GM21619 (cell line): ENCODE results near the gene NFXL1.

Experiments
- ATAC-seq: cut with Tn5 transposase; IDR thresholded peaks from one replicate; pipeline ENCODE4 v1.9.1; 2021; ENCODE audit not compliant: unreplicated experiment

NFXL1 gene

DNA sequence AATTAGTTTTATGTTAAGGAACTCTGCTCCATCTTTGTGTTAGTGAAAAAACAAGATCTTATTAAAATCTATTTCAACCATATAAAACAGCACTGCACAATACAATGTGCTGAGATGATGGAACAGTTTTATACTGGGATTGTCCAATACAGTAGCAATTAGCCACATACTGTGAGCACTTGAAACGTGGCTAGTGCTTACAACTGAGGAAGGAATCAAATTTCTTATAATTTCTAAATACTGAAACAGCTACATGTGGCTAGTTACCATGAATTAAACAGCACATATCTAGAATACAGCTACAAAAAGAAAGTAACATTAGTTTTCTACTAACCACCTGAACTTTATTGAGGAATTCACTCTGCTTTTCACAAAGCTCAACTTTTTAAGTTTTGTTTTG lies 14.7 kb downstream of the NFXL1 start:
- no peak for ATAC-seq

DNA sequence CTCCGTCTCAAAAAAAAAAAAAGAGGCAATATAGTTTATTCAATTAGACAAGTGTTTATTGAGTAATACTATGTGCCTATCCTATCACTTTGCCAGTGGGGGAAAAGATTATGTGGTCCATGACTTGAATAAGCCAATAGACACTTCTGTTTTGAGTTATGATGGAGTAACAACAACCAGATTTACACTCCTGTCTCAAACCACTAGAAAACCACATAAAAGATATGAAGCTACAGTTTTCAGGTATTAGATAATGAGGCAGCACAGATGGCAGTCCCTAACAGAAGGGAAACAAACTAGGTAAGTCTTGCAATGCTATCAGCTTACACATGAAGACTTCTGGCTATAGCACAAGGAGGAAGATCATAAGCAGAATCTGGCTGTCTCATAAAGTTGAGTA lies 22.5 kb downstream of the NFXL1 start:
- ATAC-seq = no peak

DNA sequence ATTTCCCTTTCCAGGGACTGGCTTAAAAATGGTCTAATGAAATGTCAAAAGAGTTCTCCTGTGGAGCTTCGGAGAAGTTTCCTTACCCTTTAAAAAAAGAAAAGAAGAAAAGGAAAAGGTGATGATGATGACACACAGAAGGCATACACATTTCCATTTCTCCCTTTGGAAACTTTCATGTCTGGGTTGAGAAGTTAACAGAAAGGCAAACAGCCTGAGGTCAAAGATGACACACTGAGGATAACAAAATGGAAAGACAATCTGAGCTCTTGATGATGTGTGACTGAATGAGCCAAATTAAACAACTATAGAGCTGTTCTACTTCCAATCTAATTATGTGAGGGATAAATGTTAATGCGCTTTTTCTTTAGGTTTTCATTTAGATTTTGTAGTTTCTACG lies 32.2 kb downstream of the NFXL1 start:
- ATAC-seq = no peak

DNA sequence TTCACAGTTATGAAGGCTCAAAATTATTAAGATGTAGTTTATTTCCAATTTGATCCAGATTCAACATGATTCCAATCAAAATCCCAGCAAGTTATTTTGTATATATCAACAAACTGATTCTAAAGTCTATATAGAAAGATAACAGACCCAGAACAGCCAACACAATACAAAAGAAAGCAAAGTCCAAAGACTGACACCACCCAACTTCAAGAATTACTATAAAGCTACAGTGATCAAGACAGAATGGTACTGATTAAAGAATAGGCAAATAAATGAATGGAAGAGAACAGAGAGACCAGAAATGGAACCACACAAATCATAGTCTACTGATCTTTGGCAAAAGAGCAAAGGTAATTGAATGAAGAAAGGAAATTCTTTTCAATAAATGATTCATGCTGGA lies 34.9 kb downstream of the NFXL1 start:
- ATAC-seq = no peak

DNA sequence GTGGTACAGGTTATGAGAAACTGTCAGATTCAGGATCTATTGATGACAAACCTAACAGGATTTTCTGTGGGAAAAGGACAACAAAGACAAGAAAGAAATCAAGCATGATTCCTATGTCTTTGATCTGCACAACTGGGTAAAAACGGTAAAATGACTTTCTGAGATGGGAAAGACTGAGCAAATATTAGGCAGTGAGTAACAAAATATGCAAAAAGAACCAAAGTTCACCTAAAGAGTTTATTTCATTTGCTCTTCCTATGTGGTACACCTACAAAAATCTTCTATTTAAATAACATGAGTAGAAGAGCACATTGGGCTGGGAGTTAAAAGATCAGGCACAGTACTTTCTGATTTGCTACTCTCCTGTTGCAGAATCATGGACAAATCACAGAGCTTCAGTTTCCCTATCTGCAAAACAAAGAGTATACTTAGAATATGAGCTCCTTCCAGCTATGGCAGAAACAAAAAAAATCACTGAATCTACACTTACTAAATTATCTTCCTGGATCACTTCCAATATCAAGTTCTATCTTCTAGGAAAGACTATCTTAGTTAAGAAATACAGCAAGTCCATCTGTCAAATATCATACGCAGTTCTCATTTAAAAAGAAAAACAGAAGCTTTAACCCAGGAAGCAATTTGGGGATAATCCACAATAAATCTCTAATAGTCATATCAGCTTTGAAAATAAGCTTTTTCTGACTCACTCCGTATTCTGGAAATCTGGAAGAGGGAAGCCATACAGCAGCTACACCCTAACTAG lies 37.4 kb downstream of the NFXL1 start:
- ATAC-seq = no peak

DNA sequence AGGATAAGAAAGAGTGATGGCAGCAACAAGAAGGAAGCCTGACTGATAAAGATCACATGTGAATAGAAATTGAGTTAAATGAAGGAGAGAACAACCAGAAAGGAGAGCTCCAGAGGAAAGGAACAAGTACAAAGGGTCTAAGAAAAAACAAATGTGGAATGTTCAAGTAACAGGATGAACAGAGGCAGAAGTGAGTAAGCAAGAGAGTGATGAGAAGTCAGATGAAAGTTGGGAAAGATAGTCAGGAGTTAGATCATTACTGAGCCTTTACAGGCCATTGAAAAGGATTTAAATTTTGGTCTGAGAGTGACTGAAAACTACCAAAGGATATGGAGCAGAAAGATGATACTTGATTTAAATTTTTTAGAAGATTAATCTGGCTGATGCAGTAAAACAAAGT lies 38.1 kb downstream of the NFXL1 start:
- no peak for ATAC-seq

GRCh38 chr4:47873877-47874541 lies 40.4 kb downstream of the NFXL1 start:
- no peak for ATAC-seq

DNA sequence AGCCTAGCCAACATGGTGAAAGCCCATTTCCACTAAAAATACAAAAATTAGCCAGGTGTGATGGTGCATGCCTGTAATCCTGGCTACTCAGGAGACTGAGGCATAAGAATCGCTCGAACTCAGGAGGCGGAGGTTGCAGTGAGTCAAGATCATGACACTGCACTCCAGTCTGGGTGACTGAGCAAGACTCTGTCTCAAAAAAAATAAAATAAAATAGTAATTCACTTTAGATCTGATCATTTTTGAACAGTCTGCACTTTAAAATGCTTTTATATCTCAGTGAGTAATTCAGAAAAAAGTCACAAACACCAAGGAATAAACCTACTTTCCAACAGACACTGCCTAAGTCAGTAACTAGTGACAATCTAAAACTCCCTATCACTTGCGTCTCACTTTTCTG lies 50.9 kb downstream of the NFXL1 start:
- ATAC-seq = no peak

GRCh38 chr4:47862297-47862696 lies 52.1 kb downstream of the NFXL1 start:
- no peak for ATAC-seq

DNA sequence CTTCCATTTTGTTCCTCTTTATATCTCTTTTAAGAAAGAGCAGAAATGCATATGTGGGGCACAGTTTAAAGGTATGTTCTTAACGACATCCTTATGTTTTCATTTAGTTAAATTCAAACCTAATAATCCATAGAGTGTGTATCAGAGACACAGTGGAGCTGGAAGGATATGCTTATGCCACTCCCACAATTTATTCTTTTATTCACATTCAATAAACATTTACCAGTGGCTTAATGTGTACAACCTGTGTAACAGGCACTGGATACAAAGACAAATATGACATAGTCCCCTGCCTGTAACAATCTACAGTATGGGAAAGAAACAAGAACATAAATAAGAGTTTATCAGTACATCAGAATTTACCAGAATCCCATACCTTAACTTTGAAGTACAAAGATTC lies 54.1 kb downstream of the NFXL1 start:
- ATAC-seq = no peak

- no peak for ATAC-seq
Observed at GRCh38 chr4:47858006-47858405, 56.4 kb downstream of the NFXL1 start.

DNA sequence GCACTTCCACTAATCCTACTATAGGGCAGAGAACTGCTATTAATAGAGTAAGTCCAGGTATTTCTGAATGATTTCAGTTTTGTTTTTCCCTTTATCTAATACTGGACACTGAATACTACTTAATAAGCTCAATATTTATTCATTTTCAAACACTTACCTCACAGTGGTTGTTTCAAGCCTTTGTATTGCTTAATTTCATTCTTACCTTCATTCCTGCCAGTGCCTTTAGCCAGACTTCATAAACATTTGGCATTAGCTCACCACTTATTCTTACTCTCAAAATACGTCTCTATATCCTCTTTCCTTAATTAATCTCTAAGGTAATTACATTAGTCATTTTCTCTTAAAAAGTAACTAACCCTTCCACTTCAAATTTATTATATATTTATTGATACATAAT lies 57.7 kb downstream of the NFXL1 start:
- no peak for ATAC-seq

DNA sequence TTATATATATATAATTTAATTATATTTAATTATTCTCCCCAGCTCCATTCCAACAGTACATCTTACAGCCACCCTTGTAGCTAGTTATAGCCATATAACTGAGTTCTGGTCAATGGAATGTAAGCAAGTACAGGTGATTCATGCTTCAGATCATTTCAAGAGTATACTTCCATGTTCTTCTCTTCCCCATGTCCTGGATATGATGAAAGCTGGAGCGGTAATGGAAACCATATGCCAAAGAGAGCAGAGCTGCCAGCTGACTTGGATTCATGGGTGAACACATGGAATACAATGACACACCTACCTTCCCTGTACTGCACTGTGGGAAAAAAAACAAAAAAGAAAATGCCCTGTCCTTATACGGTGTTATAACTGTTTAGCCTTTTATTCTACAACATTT lies 59.0 kb downstream of the NFXL1 start:
- ATAC-seq = no peak

GRCh38 chr4:47852136-47852535 lies 62.2 kb downstream of the NFXL1 start:
- ATAC-seq = no peak

DNA sequence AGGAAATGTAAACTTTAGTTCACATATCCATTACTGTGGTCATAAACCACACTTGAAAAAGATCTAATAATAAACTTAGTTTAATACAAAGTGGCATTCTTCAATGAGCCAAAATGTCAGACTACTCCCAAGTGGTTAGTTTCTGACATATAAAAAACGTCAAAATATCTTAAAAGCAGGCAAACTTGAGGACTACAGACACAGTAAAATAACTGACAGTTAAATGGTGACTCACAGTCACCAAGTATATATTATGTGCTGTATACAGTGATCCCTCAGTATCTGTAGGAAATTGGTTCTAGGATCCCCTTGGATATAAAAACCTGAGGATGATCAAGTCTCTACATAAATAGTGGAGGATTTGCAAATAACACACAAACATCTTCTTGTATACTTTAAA lies 64.9 kb downstream of the NFXL1 start:
- no peak for ATAC-seq

GRCh38 chr4:47848041-47848440 lies 66.3 kb downstream of the NFXL1 start:
- ATAC-seq = no peak

DNA sequence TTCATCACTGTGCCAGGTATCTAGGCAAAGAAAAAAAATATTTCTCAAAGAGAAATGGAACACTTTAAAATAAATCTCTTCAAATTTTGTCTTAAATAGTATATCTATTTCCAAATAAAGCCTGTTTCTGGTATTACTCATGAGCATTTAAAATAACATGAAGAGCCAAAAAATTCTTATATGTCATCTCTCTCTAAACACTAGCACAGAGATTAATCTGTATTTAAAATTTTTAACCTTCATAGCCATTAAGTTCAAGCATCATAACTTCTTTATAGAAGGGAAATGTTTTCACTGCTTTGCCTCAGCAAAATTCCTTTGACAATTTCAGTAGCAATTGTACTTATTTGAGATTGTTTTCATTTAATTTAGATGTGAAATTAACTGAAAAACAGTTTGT lies 71.4 kb downstream of the NFXL1 start:
- no peak for ATAC-seq

- no peak for ATAC-seq
Observed at GRCh38 chr4:47840291-47840690, 74.1 kb downstream of the NFXL1 start.

DNA sequence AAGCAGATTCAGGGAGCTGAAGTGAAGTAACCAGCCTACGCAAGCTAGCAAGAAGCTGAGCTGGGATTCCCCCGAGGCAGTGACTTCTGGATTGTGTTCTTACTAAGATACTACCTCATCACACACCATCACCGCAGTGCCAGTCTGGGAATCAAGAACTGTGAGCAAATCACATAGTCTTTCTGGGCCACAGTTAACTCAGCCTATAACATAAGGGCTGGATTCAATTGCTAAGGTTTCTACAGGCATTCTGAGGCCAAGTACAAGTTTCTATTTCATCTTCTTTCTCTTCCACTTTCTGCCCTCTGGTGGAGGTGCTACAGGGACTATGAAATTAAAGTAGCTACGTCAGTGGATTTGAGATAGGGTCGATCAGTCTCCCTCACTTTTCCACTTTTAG lies 75.1 kb downstream of the NFXL1 start:
- peak; percentile 58 for ATAC-seq

DNA sequence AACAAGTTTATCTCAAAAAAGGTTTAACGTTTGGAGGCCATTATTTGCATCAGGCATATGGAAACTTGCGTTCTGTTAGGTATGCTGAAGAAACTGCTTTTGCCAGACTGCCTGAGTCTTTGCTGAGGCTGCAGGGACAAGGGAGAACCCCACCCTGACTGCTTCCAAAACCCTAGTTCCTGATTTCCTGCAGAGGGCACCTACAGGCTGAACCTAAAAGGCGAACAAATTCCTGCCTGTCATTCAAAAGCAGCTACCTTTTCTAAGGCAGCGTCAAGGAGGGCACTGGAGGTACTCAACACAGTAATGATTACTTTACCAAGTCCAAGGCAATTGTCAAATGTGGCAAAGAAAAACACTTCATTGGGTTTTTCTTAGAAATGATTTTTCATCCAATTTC lies 75.9 kb downstream of the NFXL1 start:
- no peak for ATAC-seq

- ATAC-seq = no peak
Observed at GRCh38 chr4:47837908-47838294, 76.5 kb downstream of the NFXL1 start, which contains the start of gene CORIN. Gene CORIN (minus strand): TSS chr4:47838067. CDS start chr4:47837949, 118 bp downstream.

- ATAC-seq = peak; percentile 67
Observed at GRCh38 chr4:47837094-47837907, 77.1 kb downstream of the NFXL1 start.
